ENCODE results near the gene MCCC1. TPM values are rescaled to one million over a fixed set of nuclear protein-coding genes. Genes with fewer than 3 reads are reported as not detected.

MCCC1 gene
- total and polyA plus RNA-seq, 2 of the 13 experiments (the other 11 are each of a cell fraction or from before 2014, with no cell fraction given) = 11.7 to 30.1 TPM

- in situ Hi-C loops (cut with HindIII; ENCODE audit: extremely low pct_ligation_motif_present, low pct_unique_long_range_greater_than_20kb) = no loop called here
- TF ChIP-seq ELK4 (CRISPR knock-in tag; IDR thresholded peaks at IDR 0.05; ENCODE audit: borderline replicate concordance) (no peak), SOX13 (IDR thresholded peaks at IDR 0.05) (no peak), SOX13 (CRISPR knock-in tag; conservative IDR thresholded peaks at IDR 0.05 in 1 of 2, IDR thresholded peaks at IDR 0.05 in 1 of 2) (no peak), ZNF142 (CRISPR knock-in tag; IDR thresholded peaks at IDR 0.05) (no peak), ZNF383 (CRISPR knock-in tag; IDR thresholded peaks at IDR 0.05; ENCODE audit: borderline replicate concordance) (no peak), ARHGAP35 (CRISPR knock-in tag; IDR thresholded peaks at IDR 0.05; ENCODE audit: borderline replicate concordance) (no peak), NR2F2 (IDR thresholded peaks at IDR 0.05; ENCODE audit: borderline replicate concordance, low read depth) (no peak), ZSCAN30 (CRISPR knock-in tag; IDR thresholded peaks at IDR 0.05) (no peak), TBL1XR1 (IDR thresholded peaks at IDR 0.05; ENCODE audit: borderline replicate concordance, low read length, partially characterized antibody) (no peak), MAF1 (CRISPR knock-in tag; IDR thresholded peaks at IDR 0.05; ENCODE audit: borderline replicate concordance) (no peak), ZNF34 (CRISPR knock-in tag; IDR thresholded peaks at IDR 0.05; ENCODE audit: borderline replicate concordance) (no peak), SOX6 (IDR thresholded peaks at IDR 0.05) (no peak), SOX6 (CRISPR knock-in tag; IDR thresholded peaks at IDR 0.05) (no peak), ZNF382 (CRISPR knock-in tag; IDR thresholded peaks at IDR 0.05; ENCODE audit: borderline replicate concordance) (no peak), ZNF563 (CRISPR knock-in tag; IDR thresholded peaks at IDR 0.05) (no peak), ZNF251 (CRISPR knock-in tag; IDR thresholded peaks at IDR 0.05) (no peak), ZFYVE20 (CRISPR knock-in tag; IDR thresholded peaks at IDR 0.05; ENCODE audit: borderline replicate concordance, low read depth) (no peak), MAX (IDR thresholded peaks at IDR 0.05) (no peak), ZNF292 (CRISPR knock-in tag; IDR thresholded peaks at IDR 0.05; ENCODE audit: borderline replicate concordance, low read depth) (no peak)
- H2AFZ ChIP-seq (ENCODE audit: low read length) = no peak overlapping the region
- BruUV-seq (replicated peaks) = no TSS peak
- H3K4me3 ChIP-seq (replicated peaks in 1 of 3; ENCODE audit: insufficient read depth in 1 of 3, low read depth in 2 of 3, low read length in 3 of 3) = no peak overlapping the region
- WGBS (ENCODE audit: low lambda C conversion rate) = 95% methylated on average over 8 of the region's 8 CpGs
- DNase-seq (ENCODE audit: low spot score) (no peak), ATAC-seq (no peak), FAIRE-seq (no peak)
- no peak overlapping the region for H3K4me2 ChIP-seq (ENCODE audit: low read depth, low read length)
- CTCF ChIA-PET (ENCODE audit: low intra/inter-chr PET ratio, low total read pairs) = no interaction called here
- POLR2A ChIA-PET = no interaction called here
- 0 out of 2 replicates have a peak, but pooled peaks cover 3% of the 10 kb centered on the region for H4K20me1 ChIP-seq (ENCODE audit: insufficient read depth, low read length)
- peaks cover 10 to 23% of the 10 kb centered on the region in 2 experiments; a peak in 4 of 5 replicates for H3K36me3 ChIP-seq (replicated peaks in 1 of 2; ENCODE audit: control insufficient read depth in 1 of 2, insufficient read depth in 2 of 2, low read length in 2 of 2)
- no peak overlapping the region for H3K9ac ChIP-seq (ENCODE audit: insufficient read depth, low read depth, low read length)
- H3K27me3 ChIP-seq (ENCODE audit: control insufficient read depth in 1 of 2, insufficient read depth in 2 of 2, low read length in 2 of 2) = no peaks in the 10 kb centered on the region
- H3K79me2 ChIP-seq (ENCODE audit: insufficient read depth, low read length) = no peaks in the 10 kb centered on the region
- no peaks in the 10 kb centered on the region for H3K9me3 ChIP-seq (ENCODE audit: low read length)
- peaks cover 2% of the 10 kb centered on the region; the same call in 1 of the 2 replicates for H3K4me1 ChIP-seq (ENCODE audit: insufficient read depth, low read length)
- H3K27ac ChIP-seq (ENCODE audit: extremely low read length, insufficient read depth, low read length) = no peak overlapping the region
- intact Hi-C loops (cut with micrococcal nuclease; ENCODE audit: unreplicated experiment) = no loop called here
Measured at GRCh38 chr3:183092256-183092655, 7.0 kb downstream of the MCCC1 start.

Measured in HepG2 (cell line).